Activated T-cell treated with anti-CD3 and anti-CD28 coated beads, Interleukin-2, amount 50 U/mL, for 72 hours (primary cell): Measurements from ENCODE around the gene ZNF169. TPM values are rescaled to one million over a fixed set of nuclear protein-coding genes. Genes with fewer than 3 reads are reported as not detected.
A peak's percentile ranks its signal among the peaks of the same experiment; 100 is the strongest.
"Not testable (repeated sequence)": the region's sequence is repeated elsewhere in the genome, so short reads cannot be mapped to it uniquely, and the experiment has no call there.

ENCODE experiments used
- ATAC-seq, 2 donors: fragments of 150-1000 bp; cut with Tn5 transposase; replicated peaks in 1 of 2; 2 replicates each; pipeline ENCODE4 v1.10.0; 2021; ENCODE audit warnings: moderate library complexity in 2 of 2, mild to moderate bottlenecking in 1 of 2
- DNase-seq, 2 donors: peaks; one replicate each; pipeline ENCODE4 v3.0.0; 2021 to 2022; ENCODE audit warnings: mixed read lengths in 1 of 2
- H3K27ac Mint-ChIP-seq: one replicate; pipeline ENCODE4 v1.8.0; 2022; ENCODE audit warnings: mild to moderate bottlenecking, moderate library complexity, mixed read lengths
- H3K27me3 Mint-ChIP-seq: one replicate; pipeline ENCODE4 v1.8.0; 2022; ENCODE audit warnings: low read depth, mixed read lengths
- H3K36me3 Mint-ChIP-seq, 2 donors: one replicate each; pipeline ENCODE4 v1.8.0; 2022; ENCODE audit warnings: mixed read lengths in 2 of 2, mild to moderate bottlenecking in 1 of 2; ENCODE audit not compliant: insufficient read depth in 2 of 2
- H3K4me1 Mint-ChIP-seq: one replicate; pipeline ENCODE4 v1.8.0; 2022; ENCODE audit warnings: low read depth, mixed read lengths
- H3K4me3 Mint-ChIP-seq, 2 donors: one replicate each; pipeline ENCODE4 v1.8.0; 2022; ENCODE audit warnings: mild to moderate bottlenecking in 2 of 2, mixed read lengths in 2 of 2, moderate library complexity in 2 of 2
- H3K9me3 Mint-ChIP-seq, 2 donors: one replicate each; pipeline ENCODE4 v1.8.0; 2022; ENCODE audit warnings: mixed read lengths in 2 of 2
- total RNA-seq, 2 donors: library from RNA; stranded (reverse); gene quantifications; one replicate each; pipeline ENCODE4 v1.2.3, GENCODE V29; 2022

Gene ZNF169
- total RNA-seq, 2 donors from 2014 or later: 5.0 to 6.4 TPM

GRCh38 chr9:94340750-94341149, 81.7 kb downstream of the ZNF169 start:
- not testable (repeated sequence) for ATAC-seq

DNA sequence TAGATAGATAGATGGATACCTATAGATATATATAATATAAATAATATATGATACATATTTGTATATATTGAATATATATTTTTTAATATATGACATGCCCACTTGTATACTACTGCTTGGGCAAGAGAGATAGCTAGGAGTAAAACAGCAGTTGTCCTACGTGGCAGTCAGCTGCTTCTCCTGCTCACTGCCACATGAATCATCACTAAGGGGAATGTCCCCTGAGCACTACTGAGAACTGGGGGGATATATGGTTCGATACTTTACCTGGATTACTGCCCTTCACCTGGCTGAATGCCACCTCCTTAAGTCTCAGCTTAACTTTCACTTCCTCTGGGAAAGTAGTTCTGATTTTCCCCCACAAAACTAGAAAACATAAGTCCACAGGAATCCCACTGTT, 82.6 kb downstream of the ZNF169 start:
- not testable (repeated sequence) for H3K36me3 Mint-ChIP-seq

More at GRCh38 chr9:94340750-94341149, 81.7 kb downstream of the ZNF169 start:
- not testable (repeated sequence) for H3K36me3 Mint-ChIP-seq, H3K9me3 Mint-ChIP-seq, H3K27me3 Mint-ChIP-seq, H3K27ac Mint-ChIP-seq, H3K4me1 Mint-ChIP-seq, H3K4me3 Mint-ChIP-seq, DNase-seq

DNA sequence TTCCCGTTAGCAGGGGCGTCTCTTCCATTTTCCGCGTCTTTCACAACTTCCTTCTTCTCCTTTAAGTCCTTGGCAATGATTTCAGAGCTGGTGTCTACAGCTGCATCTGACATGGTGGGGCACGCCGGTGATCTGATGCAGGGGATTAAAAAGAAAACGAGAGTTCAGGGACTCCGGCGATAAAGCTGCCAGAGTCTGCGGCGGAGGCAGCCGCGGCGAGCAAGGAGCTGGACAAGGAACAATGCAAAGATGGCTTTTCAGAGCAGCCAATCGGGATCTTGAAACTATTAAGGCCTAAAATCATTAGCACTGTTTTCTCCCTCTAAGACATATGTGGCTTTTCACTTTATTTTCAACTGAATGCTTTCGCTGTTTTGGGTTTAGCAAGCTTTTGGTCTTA, 88.4 kb downstream of the ZNF169 start:
- not testable (repeated sequence) for ATAC-seq, DNase-seq, H3K4me3 Mint-ChIP-seq, H3K4me1 Mint-ChIP-seq, H3K27me3 Mint-ChIP-seq, H3K9me3 Mint-ChIP-seq, H3K36me3 Mint-ChIP-seq, H3K27ac Mint-ChIP-seq

More for the DNA sequence above, 82.6 kb downstream of the ZNF169 start:
- not testable (repeated sequence) for H3K4me1 Mint-ChIP-seq, DNase-seq, H3K27me3 Mint-ChIP-seq, H3K4me3 Mint-ChIP-seq, H3K9me3 Mint-ChIP-seq, H3K27ac Mint-ChIP-seq
- peak in 1 of 2 donors; percentile 34 for ATAC-seq

DNA sequence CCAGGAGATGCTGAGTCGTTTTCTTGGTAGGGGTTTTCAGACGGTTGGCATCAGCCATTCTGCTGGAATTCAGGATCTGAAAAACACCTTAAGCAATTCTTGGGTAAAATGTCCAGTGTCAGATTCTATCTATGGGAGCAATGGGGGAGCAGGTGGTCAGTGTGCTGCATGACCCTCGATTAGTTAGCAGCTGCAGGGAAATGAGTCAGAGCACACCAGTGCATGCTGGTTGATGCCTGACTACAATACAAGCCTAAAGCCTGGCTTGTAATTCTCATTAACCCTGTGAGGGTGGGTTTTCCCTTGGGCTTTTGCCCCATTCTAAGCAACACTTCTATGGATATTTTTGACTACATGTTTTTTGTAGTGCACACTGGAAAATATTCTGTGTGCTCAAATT, 89.7 kb downstream of the ZNF169 start:
- H3K4me3 Mint-ChIP-seq, H3K4me1 Mint-ChIP-seq, H3K27me3 Mint-ChIP-seq: not testable (repeated sequence)

More for the DNA sequence above, 89.7 kb downstream of the ZNF169 start:
- DNase-seq, ATAC-seq, H3K27ac Mint-ChIP-seq, H3K36me3 Mint-ChIP-seq, H3K9me3 Mint-ChIP-seq: not testable (repeated sequence)

Other genes with a start within 250 kb of the ZNF169 start
- 1 to 10 TPM; 9.2 to 10.0 TPM for gene PTPDC1, start 174.8 kb upstream of the ZNF169 start, total RNA-seq
- not detected for gene NUTM2F, start 69.3 kb downstream of the ZNF169 start, total RNA-seq